Posterior vena cava (tissue), 2 donors: ENCODE results near the gene PRKACB. TPM values are rescaled to one million over a fixed set of nuclear protein-coding genes. Genes with fewer than 3 reads are reported as not detected.
"Not testable (repeated sequence)": the region's sequence is repeated elsewhere in the genome, so short reads cannot be mapped to it uniquely, and the experiment has no call there.

Experiments used
- DNase-seq: peaks from one replicate; pipeline ENCODE4 v3.0.0-alpha.2; 2020; ENCODE audit warnings: low spot score
- intact Hi-C, 2 donors: fragments of 100-400 bp; cut with DNase I; formaldehyde crosslinking; loops; one replicate each; pipeline versions ENCODE4 v1.14.1 to v1.14.2; 2022 to 2023
- total RNA-seq, 2 donors: library from RNA; stranded (reverse); fragmentation: NEBNext Ultra II Directional; extraction: Animal tissue kit (Norgen Biotek cat#: 25700); gene quantifications; one replicate each; pipeline ENCODE4 v1.2.1, GENCODE V29; 2021
- donor health status: DM: yes; HTN: yes; CAD: no.
- donor health status: DM: yes; HTN: yes; CAD: no.

The PRKACB gene
- total RNA-seq, 2 donors from 2014 or later = 69.2 to 80.2 TPM

DNA sequence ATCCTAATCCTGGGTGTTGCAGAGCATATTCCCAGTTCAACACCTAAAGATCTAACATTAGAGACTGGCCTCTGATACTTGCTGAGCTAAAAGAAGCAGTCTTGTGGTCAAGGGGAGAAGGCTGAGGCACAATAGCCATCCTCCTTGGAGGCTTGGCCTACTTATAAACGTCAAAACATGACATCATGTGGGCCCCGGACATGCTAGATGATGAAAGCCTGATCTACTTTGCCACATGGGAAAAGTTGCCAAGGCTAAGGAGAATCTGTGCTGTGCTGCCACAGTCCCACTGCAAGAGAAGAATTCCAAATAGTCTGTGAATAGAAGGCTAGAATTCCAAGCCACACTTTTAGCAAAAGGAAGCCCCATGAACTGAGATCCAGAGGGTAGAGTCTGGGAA is 113.5 kb downstream of the PRKACB start:
- no peak for DNase-seq
- intact Hi-C loops = no loop called here

DNA sequence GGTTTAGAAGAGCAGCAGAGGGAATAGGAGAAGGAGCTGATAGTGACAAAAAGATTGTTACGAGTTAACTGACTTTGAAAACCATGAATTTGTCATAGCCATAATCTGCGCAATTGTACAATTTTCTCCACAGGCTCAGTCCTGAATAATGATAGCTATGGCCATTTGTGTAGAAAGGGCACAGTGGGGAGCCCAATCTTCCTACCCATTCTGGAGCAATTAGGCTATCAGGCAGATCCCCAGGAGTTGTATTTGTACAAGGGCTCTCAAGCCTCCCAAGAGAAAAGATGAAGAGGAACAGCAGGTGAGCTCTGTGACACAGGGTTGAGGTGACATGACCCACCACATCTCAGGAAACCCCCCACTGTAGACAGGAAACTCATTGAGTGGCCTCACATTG is 115.3 kb downstream of the PRKACB start:
- intact Hi-C loops = no loop called here
- DNase-seq = no peak

DNA sequence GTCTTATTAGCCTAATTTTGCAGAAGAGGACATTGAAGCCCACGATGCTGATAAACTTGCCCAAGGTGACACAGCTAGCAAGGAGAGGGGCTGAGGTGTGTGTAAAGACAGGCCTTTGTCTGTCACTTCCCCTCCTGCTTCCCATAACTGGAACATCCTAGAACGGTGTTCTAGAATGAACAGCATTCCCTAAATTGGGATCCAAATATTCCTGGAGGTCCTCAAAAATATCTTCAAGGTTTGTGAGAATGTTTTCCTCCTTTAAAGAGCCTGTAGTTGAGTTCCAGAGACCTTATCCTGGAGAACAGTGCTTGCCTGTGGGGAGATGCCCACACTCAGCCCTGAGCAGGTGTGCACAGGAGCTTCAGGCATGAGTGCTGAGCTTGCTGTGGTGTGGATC is 115.9 kb downstream of the PRKACB start:
- DNase-seq = no peak
- intact Hi-C loops = no loop called here

DNA sequence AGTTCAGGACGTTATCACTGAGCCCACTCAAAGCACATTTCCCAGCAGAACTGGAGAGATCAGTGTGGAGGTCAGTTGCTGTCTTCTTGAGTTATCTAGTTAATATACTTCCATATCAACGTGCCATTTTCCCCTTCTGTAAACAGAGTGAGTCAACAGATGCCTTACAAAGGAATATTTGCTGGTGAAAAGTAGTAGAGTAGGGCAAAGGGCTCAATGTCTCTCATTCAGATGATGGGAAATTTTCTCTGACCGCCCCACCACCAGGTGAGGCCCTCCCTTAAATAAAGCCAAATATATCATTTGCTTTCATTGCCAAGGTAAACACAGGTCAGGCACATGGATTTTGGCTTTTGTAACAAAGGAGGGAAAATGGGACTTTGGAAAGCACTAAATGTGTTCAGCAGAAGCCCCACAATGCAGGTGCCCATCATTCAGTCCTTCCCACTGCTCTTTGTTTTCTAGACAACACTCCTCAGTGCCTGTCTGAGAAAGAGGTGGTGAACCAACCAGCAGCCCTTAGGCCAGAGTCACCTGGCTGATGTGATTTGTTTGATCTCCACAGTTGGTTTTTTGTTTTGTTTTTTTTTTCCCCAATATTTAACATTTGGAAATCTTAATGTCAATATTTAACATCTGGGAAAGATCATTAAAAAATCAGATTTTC is 116.9 kb downstream of the PRKACB start:
- no peak for DNase-seq
- intact Hi-C loops = no loop called here

DNA sequence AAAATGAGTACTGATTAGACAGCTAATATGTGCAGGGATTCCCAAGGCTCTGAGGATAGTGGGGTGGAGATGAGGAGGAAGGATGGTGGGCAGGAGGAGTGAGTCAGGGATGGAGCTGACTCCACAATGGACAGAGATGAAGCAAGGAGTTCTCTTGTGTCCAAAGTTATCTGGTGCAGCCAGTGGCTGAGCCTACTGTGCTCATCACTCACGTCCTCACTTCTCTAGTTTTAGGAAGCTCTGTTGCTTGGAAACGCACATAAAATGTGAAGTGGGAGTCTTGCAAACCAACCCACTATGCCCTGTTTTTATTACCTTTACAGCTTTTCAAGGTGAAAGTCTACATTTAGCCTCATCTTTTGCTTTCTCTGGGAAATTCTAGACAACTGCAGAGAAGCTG is 120.9 kb downstream of the PRKACB start:
- intact Hi-C loops = no loop called here
- DNase-seq = no peak

DNA sequence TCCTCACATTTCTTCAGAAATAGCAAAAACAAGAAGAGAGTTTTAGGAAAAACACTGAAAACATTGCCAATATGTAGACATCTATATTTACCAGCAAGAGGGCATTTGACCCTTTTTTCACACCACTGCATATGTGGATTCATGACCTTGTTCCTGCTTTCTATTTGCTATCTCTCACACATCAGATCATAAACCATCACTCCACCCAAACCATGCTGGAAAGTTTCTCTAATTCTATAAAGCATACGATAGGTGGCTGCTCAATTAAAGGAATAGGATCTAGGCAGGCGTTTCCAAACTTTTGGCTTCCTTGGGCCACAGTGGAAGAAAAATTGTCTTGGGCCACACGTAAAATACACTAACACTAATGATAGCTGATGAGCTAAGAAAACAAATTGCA is 121.8 kb downstream of the PRKACB start:
- intact Hi-C loops = no loop called here
- DNase-seq = no peak

DNA sequence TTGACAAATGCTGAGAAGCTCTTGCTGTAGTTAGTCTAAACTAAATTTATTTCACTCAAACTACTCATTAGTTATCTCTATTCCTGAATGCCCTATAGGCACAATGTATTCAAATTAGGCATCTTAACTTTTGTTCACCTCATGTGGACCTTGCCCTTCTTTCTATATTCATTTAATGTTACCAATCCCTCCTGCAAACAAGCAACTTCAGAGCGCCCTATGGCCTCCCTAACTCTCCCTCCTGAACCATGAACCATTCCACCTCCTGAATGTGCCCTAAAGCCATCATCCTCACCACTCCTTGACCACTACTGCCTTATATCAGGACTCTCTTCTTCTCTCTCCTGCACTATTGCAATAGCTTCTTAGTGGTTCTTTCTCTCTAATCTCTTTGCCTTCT is 122.7 kb downstream of the PRKACB start:
- intact Hi-C loops = no loop called here
- DNase-seq = no peak

DNA sequence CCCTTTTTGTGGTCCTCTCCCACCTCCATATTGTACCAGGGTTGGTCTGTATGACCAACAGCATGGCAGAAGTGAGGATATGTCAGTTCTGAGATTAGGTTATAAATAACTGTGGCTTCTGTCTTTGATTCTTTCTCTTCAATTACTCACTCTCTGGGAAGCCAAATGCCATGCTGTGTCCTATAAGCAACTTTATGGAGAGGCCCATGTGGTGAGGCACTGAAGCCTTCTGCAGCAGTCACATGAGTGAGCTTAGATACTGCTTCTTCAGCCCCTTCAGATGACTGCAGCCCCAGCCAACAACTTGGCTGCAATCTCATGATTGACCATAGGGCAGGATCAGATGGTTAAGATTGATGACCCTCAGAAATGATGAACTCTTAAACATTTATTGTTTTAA is 123.4 kb downstream of the PRKACB start:
- intact Hi-C loops = no loop called here
- no peak for DNase-seq

DNA sequence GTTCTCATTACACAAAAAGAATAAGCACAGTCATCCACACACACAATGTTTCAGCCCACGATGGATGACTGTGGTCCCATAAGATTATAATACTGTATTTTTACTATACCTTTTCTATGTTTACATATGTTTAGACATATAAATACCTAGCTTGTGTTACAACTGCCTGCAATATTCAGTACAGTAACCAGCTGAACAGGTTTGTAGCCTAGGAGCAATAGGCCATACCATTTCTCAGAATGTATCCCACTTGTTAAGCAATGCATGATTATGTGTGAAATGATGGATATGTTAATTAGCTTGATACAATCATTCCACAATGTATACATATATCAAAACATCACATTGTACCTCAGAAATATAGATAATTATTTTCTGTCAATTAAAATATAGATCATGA is 124.3 kb downstream of the PRKACB start:
- intact Hi-C loops = no loop called here
- no peak for DNase-seq

DNA sequence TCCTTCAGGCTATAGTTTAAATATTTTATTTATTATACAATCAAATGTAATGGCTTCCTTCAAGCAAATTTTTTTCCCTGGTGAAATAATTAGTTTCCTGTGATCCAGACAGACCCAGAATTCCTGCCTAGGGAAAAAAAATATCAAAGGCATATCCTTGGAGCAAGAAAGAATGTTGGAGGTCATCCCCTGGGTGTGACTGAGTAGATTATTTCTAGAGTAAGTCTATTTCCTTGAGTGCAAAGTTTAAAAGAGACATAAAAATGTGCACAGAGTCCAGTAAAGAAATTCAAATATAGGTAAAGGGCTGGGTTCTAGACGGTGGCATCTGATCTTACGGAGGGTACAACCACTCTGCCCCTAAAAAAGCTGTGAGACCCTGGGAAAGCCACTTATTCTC is 125.2 kb downstream of the PRKACB start:
- intact Hi-C loops = no loop called here

DNA sequence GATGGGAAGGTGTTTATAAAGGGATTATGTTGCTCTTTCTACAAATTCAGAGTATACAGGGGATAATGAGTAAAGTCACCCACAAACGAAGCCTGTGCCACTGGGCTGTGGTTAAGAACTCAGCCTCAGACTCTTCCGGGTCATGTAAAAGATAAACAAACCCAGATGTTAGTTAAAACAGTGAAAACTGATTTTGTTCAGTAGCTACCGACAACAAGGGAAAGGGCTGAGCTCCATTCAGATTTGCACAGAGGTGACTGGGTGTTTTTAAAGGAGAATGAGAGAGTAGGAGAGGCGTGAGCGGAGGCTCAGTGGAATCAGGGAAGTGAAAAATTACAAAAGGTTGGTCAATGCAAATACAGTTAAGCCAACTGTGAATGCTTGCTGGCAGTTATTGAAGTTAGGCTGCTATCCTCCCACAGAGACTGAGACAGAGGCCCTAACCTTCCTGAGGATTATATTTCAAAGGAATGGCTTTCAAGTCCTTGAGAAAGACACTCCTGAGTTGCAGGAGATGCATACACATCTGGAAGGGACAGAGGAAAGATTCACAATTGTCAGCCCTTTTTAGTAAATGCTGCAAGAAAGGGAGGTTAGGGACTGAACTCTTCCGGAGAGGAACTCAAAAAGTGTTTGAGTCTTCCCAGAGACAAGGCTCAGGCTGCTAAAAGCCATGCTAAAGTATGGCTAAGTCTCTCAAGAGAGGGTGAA is 127.5 kb downstream of the PRKACB start:
- intact Hi-C loops = no loop called here
- no peak for DNase-seq

More for the DNA sequence above, 125.2 kb downstream of the PRKACB start:
- DNase-seq = no peak

DNA sequence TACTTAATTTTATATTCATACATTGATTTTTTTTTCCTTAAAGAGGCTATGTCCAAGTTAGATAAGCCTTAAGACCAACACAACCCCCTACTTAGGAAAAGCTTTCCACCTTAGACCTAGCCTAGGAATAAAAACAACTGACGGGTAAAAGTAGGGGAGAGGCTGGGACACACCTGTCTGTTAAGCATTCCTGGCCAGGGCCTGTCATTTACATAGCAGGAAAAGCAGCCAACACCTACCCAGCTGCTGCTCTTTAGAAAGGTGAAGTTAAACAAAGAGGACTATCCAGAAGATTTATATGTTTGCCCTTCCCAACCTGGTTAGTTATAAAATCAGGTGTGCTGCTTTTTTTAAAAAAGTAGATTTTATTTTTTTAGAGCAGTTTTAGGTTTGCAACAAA is 128.3 kb downstream of the PRKACB start:
- DNase-seq = no peak
- intact Hi-C loops = no loop called here

DNA sequence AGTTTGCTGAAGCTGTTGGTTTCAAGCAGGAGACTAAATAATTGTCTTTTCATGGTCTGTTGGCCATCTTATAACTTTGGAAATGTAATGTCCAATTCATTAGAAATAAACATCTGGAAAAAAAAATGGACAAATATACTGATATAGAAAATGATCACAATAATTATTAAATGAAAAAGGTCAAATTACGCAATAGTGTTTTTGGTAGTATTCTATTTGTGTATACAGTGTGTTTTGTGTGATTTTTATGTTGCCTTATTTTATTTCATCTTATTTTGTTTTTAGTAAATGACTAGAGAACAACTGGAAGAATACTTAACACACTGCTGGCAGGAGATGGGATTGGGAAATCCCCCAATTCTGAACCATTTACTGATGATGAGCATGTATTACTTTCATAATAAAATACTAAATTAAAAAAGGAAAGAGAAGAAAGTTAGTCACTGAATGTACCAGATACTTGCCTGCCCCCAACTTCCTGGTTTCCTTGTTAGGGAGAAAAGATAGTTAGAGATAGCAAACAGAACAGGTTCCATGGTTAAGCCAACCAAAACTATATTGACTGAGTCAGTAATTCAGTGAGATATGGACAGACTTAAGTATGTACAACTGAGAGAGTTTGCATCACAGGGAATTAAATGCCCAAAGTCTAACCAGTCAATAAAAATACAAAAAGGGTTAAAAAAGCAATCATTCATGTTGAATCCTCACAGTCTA is 133.4 kb downstream of the PRKACB start:
- intact Hi-C loops = no loop called here

DNA sequence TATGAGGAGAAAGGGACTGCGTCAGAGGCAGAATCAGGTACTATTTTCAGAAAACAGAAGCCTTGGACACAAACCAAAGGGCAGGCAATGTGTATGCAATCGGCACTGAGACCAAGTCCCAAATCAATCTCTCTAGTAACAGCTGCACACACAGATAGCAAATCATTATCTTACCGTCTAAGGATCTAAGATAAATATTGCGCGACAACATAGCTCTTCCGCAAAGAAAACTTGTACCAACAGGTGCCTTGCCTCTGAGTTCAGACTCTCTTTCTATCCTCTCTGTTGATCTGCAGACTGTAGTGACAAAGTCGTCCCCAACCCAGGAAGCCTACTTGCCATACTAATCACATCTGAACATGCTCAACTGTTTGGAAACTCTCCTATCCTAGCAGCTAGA is 134.8 kb downstream of the PRKACB start:
- intact Hi-C loops = no loop called here
- DNase-seq = no peak

More for the DNA sequence above, 133.4 kb downstream of the PRKACB start:
- DNase-seq = no peak

DNA sequence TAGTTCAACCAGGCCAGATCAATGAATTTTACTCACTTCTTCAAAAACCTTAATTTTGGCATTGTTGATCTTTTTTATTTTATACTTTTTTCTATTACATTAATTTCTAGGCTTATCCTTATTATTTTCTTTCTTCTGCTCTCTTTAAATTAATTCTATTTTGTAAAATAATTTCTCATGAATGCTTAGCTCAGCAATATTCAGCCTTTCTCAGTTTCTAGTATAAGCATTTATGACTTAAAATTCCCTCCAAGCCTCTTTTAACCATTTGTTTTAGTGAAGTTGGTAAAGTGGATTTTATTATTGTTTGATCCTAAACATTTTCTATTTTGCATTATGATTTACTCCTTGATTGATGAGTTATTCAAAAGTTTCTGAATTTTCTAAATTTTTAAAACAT is 136.8 kb downstream of the PRKACB start:
- intact Hi-C loops = loop anchor here in 1 of 2 donors (5.0 kb wide), 1 partner anchor 761 kb away; no protein-coding TSS in a partner anchor
- no peak for DNase-seq

DNA sequence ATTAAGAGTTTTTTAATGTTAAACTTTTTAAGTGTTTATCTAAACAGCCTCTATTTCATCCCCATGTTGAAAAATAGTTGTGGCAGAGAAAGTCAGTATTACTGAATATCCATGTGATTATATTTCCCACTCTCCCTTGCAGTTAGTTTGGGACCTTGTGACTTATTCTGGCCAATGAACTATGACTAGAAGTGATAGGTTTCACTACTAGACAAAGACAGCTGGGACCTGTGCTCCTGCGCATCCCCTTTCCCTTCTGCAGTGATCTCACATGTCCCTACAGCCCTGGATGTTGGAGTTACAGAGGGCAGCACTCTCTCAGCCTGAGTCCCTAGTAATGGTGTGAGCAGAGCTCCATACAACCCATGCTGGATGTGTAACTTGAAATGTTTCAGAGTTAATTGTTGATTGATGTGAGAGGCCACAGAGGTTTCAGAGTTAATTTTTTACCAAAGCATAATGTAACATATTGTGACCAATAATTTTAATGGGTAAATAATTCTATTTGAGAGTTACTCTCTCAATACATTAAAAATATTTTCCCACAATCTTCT is 138.8 kb downstream of the PRKACB start:
- intact Hi-C loops = loop anchor here in 1 of 2 donors (2.0 to 5.0 kb wide), 2 partner anchors 56 to 759 kb away; no protein-coding TSS in a partner anchor

DNA sequence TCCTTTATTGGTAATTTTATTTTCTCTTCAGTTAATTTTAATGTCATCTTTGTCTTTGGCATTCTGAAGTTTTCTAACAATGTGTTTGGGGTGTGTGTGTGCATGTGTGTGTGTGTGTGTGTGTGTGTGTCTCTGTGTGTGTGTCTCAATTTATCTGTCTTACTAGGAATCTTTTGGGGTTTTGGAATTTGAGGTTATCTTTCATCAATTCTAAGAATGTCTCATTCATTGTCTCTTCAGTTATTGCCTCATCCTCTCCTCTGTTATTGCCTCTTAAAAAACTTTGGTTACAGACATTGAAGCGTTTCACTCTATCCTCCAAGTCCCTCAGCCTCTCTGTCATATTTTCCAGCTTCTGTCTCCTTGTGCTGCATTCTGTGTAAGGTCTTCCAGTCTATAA is 139.3 kb downstream of the PRKACB start:
- no peak for DNase-seq
- intact Hi-C loops = loop anchor here in 1 of 2 donors (2.0 to 5.0 kb wide), 2 partner anchors 57 to 759 kb away; no protein-coding TSS in a partner anchor

More for the DNA sequence above, 138.8 kb downstream of the PRKACB start:
- DNase-seq = no peak

DNA sequence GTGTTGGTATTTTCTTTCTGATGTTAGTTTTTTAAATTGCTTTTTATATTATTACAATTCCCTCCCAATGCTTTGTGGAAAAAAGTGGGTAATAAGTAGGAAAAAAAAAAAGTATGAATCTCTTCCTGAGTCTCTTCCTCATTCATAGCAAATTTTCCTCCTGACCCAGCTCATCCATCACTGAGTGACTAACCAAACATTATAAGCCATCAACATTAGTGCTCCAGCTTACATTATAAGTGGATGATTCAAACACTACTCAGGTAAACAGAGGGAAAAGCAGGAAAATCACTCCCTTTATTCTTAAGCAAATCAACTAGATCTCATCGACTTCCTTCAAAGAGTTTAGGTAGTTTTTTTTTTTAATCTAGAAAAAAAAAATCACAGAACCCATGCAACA is 142.0 kb downstream of the PRKACB start:
- DNase-seq = no peak
- intact Hi-C loops = no loop called here

DNA sequence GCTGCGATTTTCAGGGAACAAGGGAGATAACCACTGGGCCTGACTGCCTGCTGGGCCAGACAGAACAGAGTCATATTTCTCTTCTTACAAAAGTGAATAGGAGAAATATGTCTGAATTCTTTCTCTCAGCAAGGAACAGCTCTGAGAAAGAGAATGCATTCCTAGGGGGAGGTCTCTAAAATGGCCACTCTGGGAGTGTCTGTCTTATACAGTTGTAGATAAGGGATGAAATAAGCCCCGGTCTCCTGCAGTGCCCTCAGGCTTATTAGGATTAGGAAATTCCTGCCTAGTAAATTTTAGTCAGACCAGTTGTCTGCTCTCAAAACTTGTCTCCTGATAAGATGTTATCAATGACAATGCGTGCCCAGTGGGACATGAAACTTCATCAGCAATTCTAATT is 143.3 kb downstream of the PRKACB start:
- intact Hi-C loops, DNase-seq: not testable (repeated sequence)
